GM19452 (cell line): Measurements from ENCODE around the gene ERH.
"Not testable (repeated sequence)": the region's sequence is repeated elsewhere in the genome, so short reads cannot be mapped to it uniquely, and the experiment has no call there.

Experiments used
- ATAC-seq: cut with Tn5 transposase; IDR thresholded peaks from one replicate; pipeline ENCODE4 v1.9.1; 2021; ENCODE audit not compliant: unreplicated experiment

The ERH gene

DNA sequence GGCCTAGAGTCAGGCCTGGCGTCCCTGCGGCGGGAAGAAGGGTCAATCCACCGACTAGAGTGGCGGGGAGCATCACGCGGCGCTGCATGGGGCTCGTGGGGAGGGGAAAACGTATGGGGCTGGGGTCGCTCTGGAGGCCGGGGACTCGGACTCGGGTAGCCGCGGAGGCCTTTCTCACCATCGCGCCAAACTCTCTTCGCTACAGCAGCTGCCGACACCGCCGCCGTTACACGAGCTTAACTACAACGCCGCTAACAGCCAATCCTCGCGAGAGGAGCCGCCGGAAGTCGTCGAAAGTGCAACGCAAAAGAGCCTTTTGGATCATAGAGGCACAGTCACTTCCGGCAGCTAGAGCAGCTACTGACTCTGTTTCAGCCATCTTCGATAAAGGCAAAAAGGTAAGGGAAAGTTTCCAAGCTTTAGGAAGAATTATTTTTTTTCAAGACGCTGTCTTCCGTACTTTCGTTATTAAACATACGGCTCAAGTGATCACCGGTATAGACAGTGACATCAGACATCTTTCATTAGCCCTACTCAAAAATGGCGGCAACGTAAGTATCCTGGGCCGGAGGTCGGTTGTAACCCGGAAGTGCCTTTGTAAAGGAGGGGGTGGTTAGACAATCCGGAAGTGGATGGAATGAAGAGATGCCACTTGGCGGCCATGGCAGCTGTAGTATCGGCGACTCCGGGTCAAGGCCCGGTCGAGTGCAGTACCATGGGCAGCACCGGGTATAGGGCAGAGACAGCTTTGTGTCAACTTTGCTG is at the start of gene ERH, which contains the start of gene SLC39A9:
ERH (minus strand) TSS at position 247 of the 765 bp plus-strand sequence; CDS start at position 181, 66 bp downstream.
SLC39A9 (plus strand) TSS at position 640 of the 765 bp plus-strand sequence. CDS start 678 bp downstream, outside the sequence.
- ATAC-seq: peak; percentile 88

DNA sequence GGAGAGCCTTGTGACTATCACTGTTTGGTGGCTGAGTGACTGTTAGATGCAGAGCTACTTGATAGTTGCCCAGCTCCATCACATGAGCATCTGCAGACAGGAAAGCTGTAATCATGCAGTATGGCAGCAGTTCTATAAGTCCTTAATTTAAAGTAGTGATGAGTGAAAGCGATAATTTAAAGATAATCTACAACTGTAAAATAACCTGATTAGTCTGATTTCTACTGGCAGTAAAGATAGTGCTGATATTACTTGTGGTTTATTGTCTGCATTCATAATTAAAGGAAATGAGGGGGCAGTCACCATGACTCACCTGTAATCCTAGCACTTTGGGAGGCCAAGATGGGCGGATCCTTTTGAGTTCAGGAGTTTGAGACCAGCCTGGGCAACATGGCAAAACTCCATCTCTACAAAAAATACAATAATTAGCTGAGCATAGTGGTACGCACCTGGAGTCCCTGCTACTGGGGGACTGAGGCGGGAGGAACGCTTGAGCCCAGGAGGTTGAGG is 45.3 kb upstream of the ERH start:
- no peak for ATAC-seq

DNA sequence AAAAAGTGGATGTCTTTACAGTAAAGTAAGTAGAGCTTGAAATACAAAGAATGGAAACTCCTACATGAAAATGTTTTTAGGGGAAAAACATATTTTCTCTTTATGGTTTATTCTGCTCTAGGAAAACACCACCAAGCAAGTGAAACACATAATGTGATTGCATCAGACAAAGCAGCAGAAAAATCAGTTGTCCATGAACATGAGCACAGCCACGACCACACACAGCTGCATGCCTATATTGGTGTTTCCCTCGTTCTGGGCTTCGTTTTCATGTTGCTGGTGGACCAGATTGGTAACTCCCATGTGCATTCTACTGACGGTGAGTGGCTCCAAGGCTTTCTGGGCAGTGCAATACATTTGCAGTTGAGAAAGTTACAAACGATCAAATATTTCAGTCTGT is 43.8 kb upstream of the ERH start:
- ATAC-seq: no peak

DNA sequence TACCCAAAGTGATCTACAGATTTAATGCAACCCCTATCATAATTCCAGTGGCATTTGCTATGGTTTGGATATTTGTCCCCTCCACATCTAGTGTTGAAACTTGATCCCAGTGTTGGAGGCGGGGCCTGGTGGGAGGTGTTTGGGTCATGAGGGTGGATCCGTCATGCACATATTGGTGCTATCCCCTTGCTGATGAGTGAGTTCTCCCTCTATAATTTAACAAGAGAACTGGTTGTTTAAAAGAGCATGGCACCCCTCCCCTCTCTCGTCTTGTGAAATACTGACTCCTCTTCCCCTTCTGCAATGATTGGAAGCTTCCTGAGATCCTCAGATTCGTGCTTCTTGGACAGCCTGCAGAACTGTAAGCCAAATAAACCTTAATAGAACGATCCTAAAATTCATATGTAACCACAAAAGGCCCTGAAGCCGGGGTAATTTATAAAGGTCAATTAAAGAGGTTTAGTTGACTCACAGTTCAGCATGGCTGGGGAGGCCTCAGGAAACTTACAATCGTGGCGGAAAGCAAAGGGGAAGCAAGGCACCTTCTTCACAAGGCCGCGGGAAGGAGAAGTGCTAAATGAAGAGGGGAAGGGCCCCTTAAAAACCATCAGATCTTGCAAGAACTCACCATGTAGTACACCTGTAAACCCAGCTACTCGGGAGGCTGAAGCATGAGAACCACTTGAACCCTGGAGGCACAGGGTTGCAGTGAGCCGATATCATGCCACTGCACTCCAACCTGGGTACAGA is 41.6 kb upstream of the ERH start:
- no peak for ATAC-seq

DNA sequence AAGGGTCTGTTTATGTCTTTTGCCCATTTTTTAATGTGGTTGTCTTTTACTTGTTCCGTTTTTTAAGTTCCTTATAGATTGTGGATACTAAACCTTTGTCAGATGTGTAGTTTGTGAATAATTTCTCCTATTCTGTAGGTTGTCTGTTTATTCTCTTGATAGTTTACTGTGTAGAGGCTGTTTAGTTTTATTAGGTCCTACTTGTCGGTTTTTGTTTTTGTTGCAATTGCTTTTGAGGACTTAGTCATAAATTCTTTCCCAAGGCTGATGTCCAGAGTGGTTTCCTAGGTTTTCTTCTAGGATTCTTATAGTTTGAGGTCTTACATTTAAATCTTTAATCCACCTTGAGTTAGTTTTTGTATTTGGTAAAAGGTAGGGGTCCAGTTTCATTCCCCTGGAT is 34.3 kb upstream of the ERH start:
- ATAC-seq: no peak

DNA sequence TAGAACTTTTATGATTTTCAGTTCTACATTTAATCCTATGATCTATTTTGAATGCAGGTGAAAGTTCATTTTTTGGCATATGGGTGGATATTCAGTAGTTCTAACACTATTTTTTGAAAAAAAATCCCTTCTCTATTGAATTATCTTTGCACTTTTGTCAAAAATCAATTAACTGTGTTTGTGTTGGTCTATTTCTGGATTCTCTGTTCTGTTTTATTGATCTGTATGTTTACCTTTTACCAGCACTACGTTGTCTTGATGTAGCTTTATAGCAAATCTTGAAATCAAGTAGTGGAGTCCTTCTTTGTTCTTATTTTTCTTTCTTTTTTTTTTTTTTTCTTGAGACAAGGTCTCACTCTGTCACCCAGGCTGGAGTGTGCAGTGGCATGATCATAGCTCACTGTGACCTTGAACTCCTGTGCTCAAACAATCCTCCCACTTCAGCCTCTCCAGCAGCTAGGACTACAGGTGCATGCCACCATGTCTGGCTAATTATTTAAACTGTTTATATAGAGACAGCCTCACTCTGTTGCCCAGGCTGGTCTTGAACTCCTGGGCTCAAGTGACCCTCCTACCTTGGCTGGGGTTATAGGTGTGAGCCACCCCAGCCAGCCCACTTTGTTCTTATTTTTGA is 32.3 kb upstream of the ERH start:
- ATAC-seq: no peak

DNA sequence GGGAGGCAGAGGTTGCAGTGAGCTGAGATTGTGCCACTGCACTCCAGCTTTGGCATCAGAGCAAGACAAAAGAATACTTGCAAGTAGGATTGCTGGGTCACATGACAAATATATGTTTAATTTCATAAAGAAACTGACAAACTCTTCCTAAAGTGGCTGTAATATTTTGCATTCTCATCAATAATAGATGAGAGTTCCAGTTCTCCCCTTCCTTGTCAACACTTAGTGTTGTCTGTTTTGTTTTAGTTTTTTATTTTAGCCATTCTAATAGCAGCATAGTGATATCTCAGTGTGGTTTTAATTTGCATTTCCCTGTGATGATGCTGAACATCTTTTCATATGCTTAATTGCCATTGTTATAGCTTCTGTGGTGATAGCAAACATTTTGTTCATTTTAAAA is 31.5 kb upstream of the ERH start:
- no peak for ATAC-seq

DNA sequence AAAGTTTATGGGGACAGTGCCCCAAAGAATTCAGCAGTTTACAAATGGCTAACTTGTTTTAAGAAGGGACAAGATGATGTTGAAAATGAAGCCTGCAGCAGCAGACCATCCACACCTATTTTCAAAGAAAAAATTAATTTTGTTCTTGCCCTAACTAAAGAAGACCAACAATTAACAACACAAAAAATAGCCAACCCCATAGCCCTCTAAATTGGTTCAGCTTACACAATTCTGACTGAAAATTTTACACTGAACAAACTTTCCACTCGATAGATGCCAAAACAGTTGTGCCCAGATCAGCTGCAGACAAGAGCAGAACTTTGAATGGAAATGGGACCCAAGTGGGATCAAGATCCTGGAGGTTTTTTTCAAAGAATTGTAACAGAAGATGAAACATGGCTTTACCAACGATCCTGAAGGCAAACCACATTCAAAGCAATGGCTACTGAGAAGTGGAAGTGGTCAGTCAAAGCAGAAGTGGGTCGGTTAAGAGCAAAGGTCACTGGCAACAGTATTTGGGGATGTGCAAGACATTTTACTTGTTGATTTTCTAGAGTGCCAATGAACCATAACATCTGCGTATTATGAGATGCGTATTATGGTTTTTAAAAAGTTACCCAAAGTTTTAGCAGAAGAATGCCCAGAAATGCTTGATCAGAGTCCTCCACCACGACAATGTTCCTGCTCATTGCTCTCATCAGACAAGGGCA is 30.3 kb upstream of the ERH start:
- no peak for ATAC-seq

DNA sequence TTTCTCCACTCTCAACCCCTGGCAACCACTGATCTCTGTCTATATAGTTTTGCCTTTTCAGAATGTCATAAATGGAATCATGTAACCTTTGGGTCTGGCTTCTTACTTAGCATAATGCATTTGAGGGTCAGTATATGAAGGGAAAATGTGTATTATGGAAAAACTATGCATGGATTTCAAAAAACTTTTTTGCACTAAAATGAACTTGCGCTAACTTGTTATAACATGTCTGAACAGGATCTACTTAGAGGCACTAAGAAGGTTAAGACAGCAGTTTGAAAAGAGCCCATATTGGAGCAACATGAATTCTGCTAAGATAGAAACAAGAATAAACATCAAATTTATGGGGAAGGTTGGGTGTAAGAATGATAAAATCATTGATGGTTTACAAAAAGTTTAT is 29.5 kb upstream of the ERH start:
- no peak for ATAC-seq

DNA sequence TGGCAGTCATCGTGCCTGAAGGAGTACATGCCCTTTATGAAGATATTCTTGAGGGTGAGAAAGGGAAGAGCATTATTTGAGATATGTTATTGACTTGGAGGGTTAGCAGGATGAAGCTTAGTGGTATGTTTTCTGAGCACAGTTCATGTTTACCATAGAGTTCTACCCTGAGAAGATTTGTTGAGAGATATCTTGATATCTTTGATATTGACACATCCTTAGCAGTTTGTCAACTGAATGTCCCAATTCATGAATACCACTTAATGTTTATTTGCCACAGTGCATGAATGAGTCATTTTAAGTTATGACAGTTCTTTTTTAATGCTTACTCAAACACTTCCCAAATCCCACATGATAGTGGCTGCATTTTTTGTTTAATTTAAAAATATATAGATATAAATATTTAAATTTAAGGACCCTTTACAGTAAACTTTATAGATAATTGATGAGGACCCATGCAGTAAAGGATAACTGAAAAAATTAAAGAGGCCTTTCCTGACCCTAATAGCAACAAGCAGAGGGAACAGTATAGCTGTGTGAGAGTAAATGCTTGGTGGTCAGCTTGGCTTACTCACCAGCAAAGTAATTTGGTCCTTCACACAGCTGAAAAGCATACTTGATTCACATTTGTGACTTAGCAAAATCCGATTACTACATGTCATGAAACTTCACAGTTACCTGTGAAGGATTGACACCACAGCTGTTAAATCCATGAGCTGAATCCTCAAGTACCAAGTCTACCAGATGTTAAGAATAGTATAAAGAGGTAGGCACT is 26.2 kb upstream of the ERH start:
- ATAC-seq: no peak

DNA sequence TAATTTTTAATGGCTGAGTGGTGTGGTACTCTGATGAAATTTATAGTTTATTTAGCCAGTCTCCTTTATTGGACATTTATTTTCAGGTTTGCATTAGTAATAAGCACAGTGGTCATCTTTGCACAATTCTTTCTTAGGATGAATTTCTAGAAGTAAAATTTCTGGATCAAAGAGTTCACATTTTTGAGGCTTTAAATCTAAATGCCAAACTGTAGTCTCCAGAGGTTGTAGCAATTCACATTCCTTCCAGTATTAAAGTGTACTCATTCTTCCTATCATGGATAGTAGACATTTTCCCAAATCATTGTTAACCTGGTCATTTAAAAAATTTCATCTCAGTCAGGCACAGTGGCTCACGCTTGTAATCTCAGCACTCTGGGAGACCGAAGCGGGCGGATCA is 25.2 kb upstream of the ERH start:
- ATAC-seq: no peak

DNA sequence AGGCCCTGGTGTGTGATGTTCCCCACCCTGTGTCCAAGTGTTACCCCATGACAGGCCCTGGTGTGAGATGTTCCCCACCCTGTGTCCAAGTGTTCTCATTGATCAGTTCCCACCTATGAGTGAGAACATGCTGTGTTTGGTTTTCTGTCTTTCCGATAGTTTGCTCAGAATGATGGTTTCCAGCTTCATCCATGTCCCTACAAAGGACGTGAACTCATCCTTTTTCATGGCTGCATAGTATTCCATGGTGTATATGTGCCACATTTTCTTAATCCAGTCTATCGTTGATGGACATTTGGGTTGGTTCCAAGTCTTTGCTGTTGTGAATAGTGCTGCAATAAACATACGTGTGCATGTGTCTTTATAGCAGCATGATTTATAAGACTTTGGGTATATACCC is 18.0 kb upstream of the ERH start:
- not testable (repeated sequence) for ATAC-seq

DNA sequence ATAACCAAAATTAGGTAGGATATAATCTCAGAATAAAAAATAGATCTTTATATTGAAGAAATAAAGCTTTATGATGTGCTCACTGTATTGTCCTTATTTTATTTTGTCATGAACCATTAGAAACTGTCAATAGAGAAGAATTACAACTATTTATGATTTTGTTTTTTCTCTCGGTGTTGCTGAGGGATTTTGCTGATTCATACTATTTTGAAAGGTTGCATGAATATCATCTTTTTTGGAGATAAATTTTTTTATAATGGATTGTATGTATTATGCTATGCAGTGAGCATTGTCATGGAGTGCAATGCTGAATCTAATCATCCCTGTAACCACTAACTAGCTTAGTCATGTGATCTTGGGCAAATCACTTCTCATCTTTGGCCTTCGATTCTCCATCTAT is 15.4 kb upstream of the ERH start:
- ATAC-seq: no peak

DNA sequence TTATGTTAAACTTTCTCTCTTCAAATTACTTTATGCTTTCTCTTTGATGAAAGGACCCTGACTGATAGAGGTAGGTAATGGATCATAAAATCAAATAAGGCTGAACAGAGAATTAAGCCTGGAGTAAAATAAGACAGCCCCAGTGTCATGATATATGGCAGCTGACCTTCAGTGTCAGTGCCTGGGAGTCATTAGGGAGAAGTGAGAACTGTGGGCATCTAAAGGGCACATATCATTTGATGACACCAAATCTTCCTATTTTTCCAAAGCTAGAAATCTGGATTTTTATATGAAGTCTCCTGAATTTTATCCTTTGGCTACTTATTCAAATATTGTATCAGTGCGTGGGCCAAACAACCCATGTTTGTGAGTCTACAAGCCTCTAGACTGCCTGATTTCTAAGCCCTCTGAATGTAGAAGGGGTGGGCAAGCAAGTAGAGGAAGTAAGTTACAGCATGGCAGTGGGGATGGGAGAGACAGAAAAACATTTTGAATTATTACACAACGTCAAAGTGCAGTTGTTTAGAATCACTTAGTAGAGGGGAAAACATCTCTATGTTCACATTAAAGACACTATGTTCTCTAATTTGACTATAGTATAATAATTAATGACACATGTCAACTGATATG is 10.3 kb upstream of the ERH start:
- no peak for ATAC-seq

DNA sequence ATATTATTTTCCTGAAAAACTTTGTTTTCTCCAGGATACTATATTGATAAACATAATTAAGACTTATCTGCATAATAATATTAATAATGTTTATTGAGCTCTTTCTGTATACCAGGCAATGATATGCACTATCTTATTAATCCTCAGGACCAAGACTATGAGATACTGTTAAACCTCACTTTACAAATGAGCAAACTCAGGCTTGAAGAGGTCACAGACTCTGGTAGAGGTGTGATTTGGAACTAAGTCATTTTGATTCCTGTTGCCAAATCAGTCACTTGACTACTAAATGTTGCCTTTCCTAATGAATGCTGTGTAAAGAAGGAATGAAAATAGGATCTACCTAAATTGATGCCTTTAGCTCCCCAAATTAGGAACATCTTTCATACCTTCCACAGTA is 7.7 kb upstream of the ERH start:
- no peak for ATAC-seq

DNA sequence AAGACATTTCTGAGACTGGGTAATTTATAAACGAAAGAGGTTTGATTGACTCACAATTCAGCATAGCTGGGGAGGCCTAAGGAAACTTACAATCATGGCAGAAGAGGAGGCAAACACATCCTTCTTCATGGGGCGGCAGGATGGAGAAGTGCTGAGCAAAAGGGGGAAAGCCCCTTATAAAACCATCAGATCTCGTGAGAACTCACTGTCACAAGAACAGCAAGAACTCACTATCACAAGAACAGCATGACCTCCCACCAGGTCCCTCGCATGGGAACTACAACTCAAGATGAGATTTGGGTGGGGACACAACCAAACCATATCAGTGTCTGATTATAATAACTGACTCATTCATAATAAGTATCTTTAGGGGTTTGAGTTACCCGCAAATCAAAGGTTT is 6.8 kb upstream of the ERH start:
- ATAC-seq: no peak

DNA sequence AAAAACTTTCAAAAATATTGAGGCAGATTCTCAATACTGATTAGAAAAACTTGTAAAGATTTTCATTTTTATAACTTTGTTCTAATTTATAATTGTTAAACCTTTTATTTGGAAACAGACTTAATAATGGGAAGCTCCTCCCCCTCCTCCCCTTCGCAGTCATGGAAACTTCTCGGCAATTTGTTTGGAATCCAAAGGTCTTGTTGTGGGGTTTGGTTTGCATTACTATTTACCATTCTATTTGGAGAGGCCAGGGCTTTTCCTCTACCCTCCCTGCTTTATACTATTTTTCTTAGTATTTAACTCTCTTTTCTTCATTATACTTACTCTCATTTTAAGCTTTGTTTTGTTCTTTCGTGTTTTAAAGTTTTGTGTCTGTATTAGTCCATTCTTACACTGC is 6.4 kb upstream of the ERH start:
- no peak for ATAC-seq

DNA sequence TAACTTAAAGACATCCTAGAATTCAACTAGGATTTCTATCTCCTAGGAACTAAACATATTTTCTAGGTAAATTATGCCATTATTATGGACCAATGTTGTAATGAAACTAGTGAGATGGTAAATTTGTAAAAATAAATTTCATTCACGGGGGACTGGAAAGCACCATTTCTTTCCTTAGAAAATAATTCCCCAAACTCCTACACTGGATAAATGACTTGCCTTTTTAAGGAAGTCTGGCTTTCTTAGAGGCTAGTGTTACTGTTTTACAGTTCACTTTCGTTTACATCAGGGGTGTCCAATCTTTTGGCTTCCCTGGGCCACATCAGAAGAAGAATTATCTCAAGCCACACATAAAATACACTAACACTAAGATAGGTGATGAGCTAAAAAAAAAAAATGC is 3.7 kb upstream of the ERH start:
- no peak for ATAC-seq

DNA sequence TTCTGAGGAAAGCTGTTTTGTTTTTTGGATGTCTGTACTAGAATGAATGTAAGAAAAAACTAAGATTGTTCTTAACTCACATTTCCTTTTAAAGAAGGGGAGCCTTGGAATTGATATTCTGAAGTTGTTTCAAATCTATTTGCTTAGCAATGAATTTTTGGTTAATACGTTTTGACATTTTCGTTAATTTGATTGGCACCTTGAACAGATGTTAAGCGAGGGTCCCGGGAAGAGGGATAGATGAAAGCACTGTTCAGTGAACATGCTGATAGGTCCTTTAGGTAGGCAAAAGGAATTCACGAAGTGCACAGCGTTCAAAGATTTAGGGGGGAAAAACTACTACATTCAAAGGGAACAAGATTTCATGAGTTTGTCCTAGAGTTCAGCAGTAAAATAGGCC is 2.1 kb upstream of the ERH start:
- no peak for ATAC-seq

DNA sequence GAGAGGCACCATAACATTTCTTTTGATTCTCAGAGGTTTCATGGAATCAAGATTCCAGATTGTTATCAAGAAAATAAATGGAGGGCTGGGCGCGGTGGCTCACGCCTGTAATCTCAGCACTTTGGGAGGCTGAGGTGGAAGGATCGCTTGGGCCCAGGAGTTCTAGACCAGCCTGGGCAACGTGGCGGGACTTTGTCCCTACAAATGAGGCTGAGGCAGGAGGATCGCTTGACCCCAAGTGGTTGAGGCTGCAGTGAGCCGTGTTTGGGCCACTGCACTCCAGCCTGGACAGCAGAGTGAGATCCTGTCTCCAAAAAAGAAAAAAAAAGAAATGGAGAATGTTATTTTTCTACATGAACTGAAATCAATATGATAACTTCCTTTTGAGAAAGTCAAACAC is 1.7 kb upstream of the ERH start:
- no peak for ATAC-seq
